Skin epidermis (tissue), 12 donors: ENCODE results near the gene TEX11.
"Not testable (repeated sequence)": the region's sequence is repeated elsewhere in the genome, so short reads cannot be mapped to it uniquely, and the experiment has no call there.

Experiments
- H3K27ac ChIP-seq, 21 experiments: fragments of 200-600 bp; sonication (generic) in 11 of 21; one replicate each; pipeline ENCODE4 v1.5.0; 2020; ENCODE audit warnings: mild to moderate bottlenecking in 3 of 21, inconsistent platforms in 2 of 21, moderate library complexity in 2 of 21
- H3K4me3 ChIP-seq, 7 experiments: fragments of 200-600 bp; sonication (generic) in 2 of 7; one replicate each; pipeline ENCODE4 v1.5.0; 2020; ENCODE audit warnings: inconsistent platforms in 2 of 7, mild to moderate bottlenecking in 2 of 7, moderate library complexity in 1 of 7

TEX11 gene

GRCh38 chrX:70769659-70770227 is 138.8 kb downstream of the TEX11 start:
- Histone ChIP-seq H3K4me3 (no peak overlapping the region), H3K27ac (no peak overlapping the region)

- Histone ChIP-seq H3K4me3 (no peak overlapping the region), H3K27ac (no peak overlapping the region)
Observed at GRCh38 chrX:70762285-70762684, 146.2 kb downstream of the TEX11 start.

GRCh38 chrX:70755850-70756249 is 152.7 kb downstream of the TEX11 start:
- H3K27ac ChIP-seq: peak overlapping the region in 1 of 21 experiments; percentile 21

GRCh38 chrX:70754169-70754848 is 154.2 kb downstream of the TEX11 start:
- Histone ChIP-seq H3K27ac (no peak overlapping the region), H3K4me3 (no peak overlapping the region)

More at GRCh38 chrX:70755850-70756249, 152.7 kb downstream of the TEX11 start:
- no peak overlapping the region for H3K4me3 ChIP-seq

- not testable (repeated sequence) for H3K27ac ChIP-seq, H3K4me3 ChIP-seq
Observed at GRCh38 chrX:70733774-70734173, 174.7 kb downstream of the TEX11 start.

GRCh38 chrX:70727961-70728360 is 180.6 kb downstream of the TEX11 start:
- H3K4me3 ChIP-seq, H3K27ac ChIP-seq: not testable (repeated sequence)

- H3K27ac ChIP-seq: no peak overlapping the region
- no peak overlapping the region for H3K4me3 ChIP-seq
Observed at GRCh38 chrX:70720721-70721120, 187.8 kb downstream of the TEX11 start.

- H3K27ac ChIP-seq, H3K4me3 ChIP-seq: not testable (repeated sequence)
Observed at GRCh38 chrX:70711336-70711735, 197.2 kb downstream of the TEX11 start.

- no peak overlapping the region for H3K4me3 ChIP-seq
- no peak overlapping the region for H3K27ac ChIP-seq
Observed at GRCh38 chrX:70694339-70695122, 214.0 kb downstream of the TEX11 start.

GRCh38 chrX:70679455-70679854 is 229.1 kb downstream of the TEX11 start:
- not testable (repeated sequence) for H3K27ac ChIP-seq, H3K4me3 ChIP-seq

- Histone ChIP-seq H3K27ac (no peak overlapping the region), H3K4me3 (no peak overlapping the region)
Observed at GRCh38 chrX:70675284-70675683, 233.2 kb downstream of the TEX11 start.

- Histone ChIP-seq H3K4me3 (no peak overlapping the region), H3K27ac (no peak overlapping the region)
Observed at GRCh38 chrX:70672326-70672725, 236.2 kb downstream of the TEX11 start.

- H3K27ac ChIP-seq: no peak overlapping the region
Observed at GRCh38 chrX:70669120-70669519, 239.4 kb downstream of the TEX11 start.

GRCh38 chrX:70664726-70665125 is 243.8 kb downstream of the TEX11 start:
- Histone ChIP-seq H3K4me3 (no peak overlapping the region), H3K27ac (no peak overlapping the region)

More at GRCh38 chrX:70669120-70669519, 239.4 kb downstream of the TEX11 start:
- H3K4me3 ChIP-seq: no peak overlapping the region

GRCh38 chrX:70661124-70661523 is 247.4 kb downstream of the TEX11 start:
- not testable (repeated sequence) for H3K4me3 ChIP-seq, H3K27ac ChIP-seq

- H3K4me3 ChIP-seq, H3K27ac ChIP-seq: not testable (repeated sequence)
Observed at GRCh38 chrX:70657546-70657945, 251.0 kb downstream of the TEX11 start.

GRCh38 chrX:70656304-70656703 is 252.2 kb downstream of the TEX11 start:
- H3K4me3 ChIP-seq: no peak overlapping the region
- no peak overlapping the region for H3K27ac ChIP-seq

- not testable (repeated sequence) for H3K27ac ChIP-seq, H3K4me3 ChIP-seq
Observed at GRCh38 chrX:70647910-70648309, 260.6 kb downstream of the TEX11 start.

GRCh38 chrX:70636218-70636617 is 272.3 kb downstream of the TEX11 start:
- H3K27ac ChIP-seq: no peak overlapping the region
- H3K4me3 ChIP-seq: no peak overlapping the region

- H3K4me3 ChIP-seq: no peak overlapping the region
Observed at GRCh38 chrX:70635669-70636068, 272.8 kb downstream of the TEX11 start.

GRCh38 chrX:70635227-70635626 is 273.3 kb downstream of the TEX11 start:
- Histone ChIP-seq H3K27ac (no peak overlapping the region), H3K4me3 (no peak overlapping the region)

More at GRCh38 chrX:70635669-70636068, 272.8 kb downstream of the TEX11 start:
- no peak overlapping the region for H3K27ac ChIP-seq
